ENCODE data around the gene KLHL29.
"Not testable (repeated sequence)": the region's sequence is repeated elsewhere in the genome, so short reads cannot be mapped to it uniquely, and the experiment has no call there.

Gene KLHL29

GRCh38 chr2:23706613-23707078 is 321.7 kb downstream of the KLHL29 start:
- no peak for DNase-seq

GRCh38 chr2:23707096-23707495 is 322.1 kb downstream of the KLHL29 start:
- DNase-seq = no peak

- no peak for DNase-seq
Observed at GRCh38 chr2:23708771-23709170, 323.8 kb downstream of the KLHL29 start.

- DNase-seq = no peak
Observed at GRCh38 chr2:23709311-23709710, 324.3 kb downstream of the KLHL29 start.

GRCh38 chr2:23711979-23712755 is 327.2 kb downstream of the KLHL29 start:
- DNase-seq = no peak

- DNase-seq = no peak
Observed at GRCh38 chr2:23712756-23713151, 327.8 kb downstream of the KLHL29 start.

GRCh38 chr2:23713351-23713750 is 328.4 kb downstream of the KLHL29 start:
- DNase-seq = no peak

GRCh38 chr2:23718931-23719700 is 334.1 kb downstream of the KLHL29 start:
- DNase-seq = peak; percentile 26

GRCh38 chr2:23719716-23720115 is 334.7 kb downstream of the KLHL29 start:
- DNase-seq = no peak

- DNase-seq = no peak
Observed at GRCh38 chr2:23720705-23721453, 335.9 kb downstream of the KLHL29 start.

- DNase-seq = no peak
Observed at GRCh38 chr2:23721454-23721826, 336.5 kb downstream of the KLHL29 start.

GRCh38 chr2:23722255-23722654 is 337.3 kb downstream of the KLHL29 start:
- no peak for DNase-seq

GRCh38 chr2:23723029-23723428 is 338.1 kb downstream of the KLHL29 start:
- DNase-seq = not testable (repeated sequence)

GRCh38 chr2:23734416-23734815 is 349.4 kb downstream of the KLHL29 start:
- DNase-seq = no peak

GRCh38 chr2:23736783-23737182 is 351.8 kb downstream of the KLHL29 start:
- not testable (repeated sequence) for DNase-seq

- DNase-seq = no peak
Observed at GRCh38 chr2:23745068-23745725, 360.2 kb downstream of the KLHL29 start.

- peak; percentile 87 for DNase-seq
Observed at GRCh38 chr2:23745726-23746105, 360.7 kb downstream of the KLHL29 start.

GRCh38 chr2:23746141-23746863 is 361.3 kb downstream of the KLHL29 start:
- DNase-seq = no peak

- no peak for DNase-seq
Observed at GRCh38 chr2:23751747-23752265, 366.8 kb downstream of the KLHL29 start.

- DNase-seq = no peak
Observed at GRCh38 chr2:23753291-23754010, 368.5 kb downstream of the KLHL29 start.

GRCh38 chr2:23754970-23755369 is 370.0 kb downstream of the KLHL29 start:
- DNase-seq = no peak

All from NCI-H82 (cell line).